Activated T-helper 9 cell treated with anti-CD3 and anti-CD28 coated beads, Interleukin-2, amount 50 U/mL, for 16 hours (primary cell): ENCODE data around the gene IL6R.
A peak's percentile ranks its signal among the peaks of the same experiment; 100 is the strongest.

Experiments
- DNase-seq: peaks from one replicate; pipeline ENCODE4 v3.0.0-alpha.2; 2020; ENCODE audit warnings: low read depth

IL6R gene

GRCh38 chr1:154453574-154454352 lies 48.6 kb downstream of the IL6R start:
- no peak for DNase-seq

- no peak for DNase-seq
These were observed 49.4 kb downstream of the IL6R start for GRCh38 chr1:154454386-154455120.

- DNase-seq, result no peak
These were observed 51.5 kb downstream of the IL6R start for GRCh38 chr1:154456631-154457030.

- DNase-seq, result no peak
These were observed 53.9 kb downstream of the IL6R start for GRCh38 chr1:154459080-154459479.

GRCh38 chr1:154460695-154461260 lies 55.6 kb downstream of the IL6R start:
- no peak for DNase-seq

- peak; percentile 46 for DNase-seq
These were observed 58.4 kb downstream of the IL6R start for GRCh38 chr1:154463512-154463990.

- DNase-seq, result no peak
These were observed 60.6 kb downstream of the IL6R start for GRCh38 chr1:154465621-154466195.

GRCh38 chr1:154466206-154466605 lies 61.1 kb downstream of the IL6R start:
- no peak for DNase-seq

GRCh38 chr1:154466921-154467417 lies 61.8 kb downstream of the IL6R start:
- DNase-seq, result no peak

- no peak for DNase-seq
These were observed 62.4 kb downstream of the IL6R start for GRCh38 chr1:154467434-154468102.

- DNase-seq, result no peak
These were observed 63.5 kb downstream of the IL6R start for GRCh38 chr1:154468535-154469250.

- DNase-seq, result no peak
These were observed 64.9 kb downstream of the IL6R start for GRCh38 chr1:154469844-154470560.

GRCh38 chr1:154471304-154471703 lies 66.2 kb downstream of the IL6R start:
- DNase-seq, result no peak

- DNase-seq, result no peak
These were observed 69.7 kb downstream of the IL6R start for GRCh38 chr1:154474802-154475201.

- DNase-seq, result no peak
These were observed 71.6 kb downstream of the IL6R start for GRCh38 chr1:154476791-154477190.

- DNase-seq, result no peak
These were observed 72.9 kb downstream of the IL6R start for GRCh38 chr1:154478013-154478412.

- no peak for DNase-seq
These were observed 73.5 kb downstream of the IL6R start for GRCh38 chr1:154478639-154479038.

GRCh38 chr1:154479764-154480421 lies 74.8 kb downstream of the IL6R start:
- no peak for DNase-seq

- no peak for DNase-seq
These were observed 75.9 kb downstream of the IL6R start for GRCh38 chr1:154481053-154481452.
